ENCODE measurements around the gene RNU1-4.
"Not testable (repeated sequence)": the region's sequence is repeated elsewhere in the genome, so short reads cannot be mapped to it uniquely, and the experiment has no call there.

GRCh38 chr1:16760456-16760765 is 20.1 kb downstream of the RNU1-4 start:
- not testable (repeated sequence) for TF ChIP-seq CTCF (IDR thresholded peaks at IDR 0.05); ZFX (IDR thresholded peaks at IDR 0.05; ENCODE audit: borderline replicate concordance)

Data from 22Rv1 (cell line).